Spleen (tissue), 7 donors: ENCODE data around the gene HOXC6.

Source experiments
- POLR2A ChIP-seq, 3 donors: fragments of 450-650 bp; IDR thresholded peaks; one replicate each; pipeline ENCODE4 v1.5.1; 2017; ENCODE audit warnings: antibody characterized with exemption in 3 of 3, mild to moderate bottlenecking in 1 of 3
- TF ChIP-seq, protein P1 (sequence below), 11 experiments: fragments of 200-600 bp in 7 of 11; fragments of 450-650 bp in 4 of 11; sonication (generic) in 4 of 11; IDR thresholded peaks in 8 of 11; conservative IDR thresholded peaks in 3 of 11; 1 replicate in 7 of 11; 2 replicates in 4 of 11; pipeline versions ENCODE4 v1.4.0 to v1.8.0; 2016 to 2021; ENCODE audit warnings: antibody characterized with exemption in 11 of 11, inconsistent platforms in 4 of 11, mild to moderate bottlenecking in 1 of 11
- donor health status: DM: no; HTN: no; CAD: no; lungs with moderate emphysema.
- donor health status: DM: no; HTN: no; CAD: no.
- donor health status: DM: no; HTN: no; CAD: no.

DNA sequence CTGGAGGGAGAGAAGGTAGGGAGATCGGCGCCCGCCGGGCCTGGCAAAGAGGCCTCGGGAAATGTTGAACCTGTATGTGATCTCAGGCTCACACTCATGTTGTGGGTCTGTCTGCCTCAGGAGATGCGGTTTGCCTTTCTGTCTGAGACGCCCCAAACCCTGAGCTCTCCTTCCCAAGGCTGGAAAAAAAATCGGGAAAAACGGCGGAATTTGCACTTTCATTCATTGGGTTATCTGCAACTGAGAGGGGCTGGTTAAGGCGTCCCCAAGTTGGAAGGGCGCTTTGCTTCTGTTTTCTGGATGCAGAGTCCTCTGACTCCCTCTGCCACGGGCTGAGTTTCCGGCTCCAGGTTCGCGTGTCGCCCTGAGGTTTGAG lies 33.2 kb upstream of the HOXC6 start:
- TF ChIP-seq, protein P1, sequence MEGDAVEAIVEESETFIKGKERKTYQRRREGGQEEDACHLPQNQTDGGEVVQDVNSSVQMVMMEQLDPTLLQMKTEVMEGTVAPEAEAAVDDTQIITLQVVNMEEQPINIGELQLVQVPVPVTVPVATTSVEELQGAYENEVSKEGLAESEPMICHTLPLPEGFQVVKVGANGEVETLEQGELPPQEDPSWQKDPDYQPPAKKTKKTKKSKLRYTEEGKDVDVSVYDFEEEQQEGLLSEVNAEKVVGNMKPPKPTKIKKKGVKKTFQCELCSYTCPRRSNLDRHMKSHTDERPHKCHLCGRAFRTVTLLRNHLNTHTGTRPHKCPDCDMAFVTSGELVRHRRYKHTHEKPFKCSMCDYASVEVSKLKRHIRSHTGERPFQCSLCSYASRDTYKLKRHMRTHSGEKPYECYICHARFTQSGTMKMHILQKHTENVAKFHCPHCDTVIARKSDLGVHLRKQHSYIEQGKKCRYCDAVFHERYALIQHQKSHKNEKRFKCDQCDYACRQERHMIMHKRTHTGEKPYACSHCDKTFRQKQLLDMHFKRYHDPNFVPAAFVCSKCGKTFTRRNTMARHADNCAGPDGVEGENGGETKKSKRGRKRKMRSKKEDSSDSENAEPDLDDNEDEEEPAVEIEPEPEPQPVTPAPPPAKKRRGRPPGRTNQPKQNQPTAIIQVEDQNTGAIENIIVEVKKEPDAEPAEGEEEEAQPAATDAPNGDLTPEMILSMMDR (IDR thresholded peaks at IDR 0.05 in 8 of 11, conservative IDR thresholded peaks at IDR 0.05 in 3 of 11): no peak
- no peak for TF ChIP-seq POLR2A (IDR thresholded peaks at IDR 0.05)
